GM06990 (cell line): Measurements from ENCODE around the gene PRSS53.

Experiments used
- DNase-seq: peaks from one replicate; pipeline ENCODE4 v3.0.0-alpha.2; 2011; ENCODE audit not compliant: insufficient read length; ENCODE audit errors: extremely low read depth
- H3K27me3 ChIP-seq: replicated peaks from 2 replicates; pipeline ENCODE4 v1.6.0; 2011; ENCODE audit warnings: low read length; ENCODE audit not compliant: control insufficient read depth, insufficient read depth
- H3K36me3 ChIP-seq: 2 replicates; pipeline ENCODE4 v1.5.1; 2011; ENCODE audit warnings: low read length; ENCODE audit not compliant: control insufficient read depth, insufficient read depth
- H3K4me3 ChIP-seq: replicated peaks from 2 replicates; pipeline ENCODE4 v1.5.1; 2011; ENCODE audit warnings: low read depth, mild to moderate bottlenecking, control low read depth, low read length
- CTCF ChIP-seq: IDR thresholded peaks from 2 replicates; pipeline ENCODE4 v1.5.1; 2011; ENCODE audit warnings: low read length, control low read depth, mild to moderate bottlenecking, inconsistent platforms; ENCODE audit not compliant: insufficient read depth, poor library complexity, severe bottlenecking

The PRSS53 gene

DNA sequence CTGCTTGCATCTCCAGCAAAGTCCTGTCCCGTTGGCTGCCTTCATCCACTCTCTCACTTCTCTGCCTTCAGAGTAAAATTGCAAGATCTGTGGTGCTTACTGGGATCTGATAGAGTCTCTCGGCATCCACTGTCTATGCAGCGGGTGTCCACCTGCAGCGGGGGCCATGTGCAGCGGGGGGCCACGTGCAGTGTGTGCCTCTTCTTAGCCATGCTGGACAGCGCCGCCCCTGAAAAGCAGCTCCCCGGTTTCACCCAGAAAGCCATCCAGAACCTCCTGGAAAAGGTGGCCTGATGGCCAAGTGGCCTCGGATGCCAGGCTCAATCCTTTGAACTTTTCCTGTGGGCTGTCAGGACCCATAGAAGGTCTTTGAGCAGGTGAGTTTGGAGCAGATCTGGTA lies 45.9 kb downstream of the PRSS53 start:
- DNase-seq, result no peak
- no peak for TF ChIP-seq CTCF

GRCh38 chr16:31038993-31039392 lies 49.8 kb downstream of the PRSS53 start:
- H3K4me3 ChIP-seq, result no peak overlapping the region
- DNase-seq, result no peak
- no peaks in the 10 kb centered on the region for H3K27me3 ChIP-seq
- H3K36me3 ChIP-seq, result peaks cover 31% of the 10 kb centered on the region
- TF ChIP-seq CTCF, result no peak

More for the DNA sequence above, 45.9 kb downstream of the PRSS53 start:
- Histone ChIP-seq H3K4me3 (no peak overlapping the region), H3K27me3 (no peaks in the 10 kb centered on the region), H3K36me3 (peaks cover 24% of the 10 kb centered on the region)

DNA sequence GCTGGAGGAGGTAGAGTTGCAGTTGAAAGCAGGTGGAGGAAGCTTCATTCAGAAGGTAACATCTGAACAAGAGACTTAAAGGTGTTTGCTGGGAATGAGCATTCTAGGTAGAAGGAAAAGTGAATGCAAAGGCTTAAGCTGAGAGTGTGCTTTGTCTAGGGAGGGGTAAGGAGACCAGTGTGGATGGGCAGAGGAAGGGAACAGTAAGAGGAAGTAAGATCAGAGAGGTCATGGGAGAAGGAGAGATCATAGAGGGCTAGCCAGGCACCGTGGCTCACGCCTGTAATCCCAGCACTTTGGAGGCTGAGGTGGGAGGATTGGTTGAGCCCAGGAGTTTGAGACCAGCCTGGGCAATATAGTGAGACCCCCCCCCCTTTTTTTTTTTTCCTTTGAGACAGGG lies 52.1 kb downstream of the PRSS53 start:
- TF ChIP-seq CTCF, result no peak
- no peaks in the 10 kb centered on the region for H3K27me3 ChIP-seq
- no peak overlapping the region for H3K4me3 ChIP-seq
- peaks cover 26% of the 10 kb centered on the region for H3K36me3 ChIP-seq
- no peak for DNase-seq

- peak overlapping the region; percentile 100 for H3K4me3 ChIP-seq
- TF ChIP-seq CTCF, result no peak
Measured at GRCh38 chr16:31033709-31034492, 54.8 kb downstream of the PRSS53 start.

More at GRCh38 chr16:31033709-31034492, 54.8 kb downstream of the PRSS53 start:
- DNase-seq, result peak; percentile 79
- no peaks in the 10 kb centered on the region for H3K27me3 ChIP-seq
- H3K36me3 ChIP-seq, result peaks cover 14% of the 10 kb centered on the region
